Measurements from ENCODE around the gene TMTC2. TPM values are rescaled to one million over a fixed set of nuclear protein-coding genes. Genes with fewer than 3 reads are reported as not detected.

Gene TMTC2
- total RNA-seq, 4 donors from 2014 or later, result 11.5 to 44.1 (median 16.0) TPM

GRCh38 chr12:83040991-83041390 lies 354.3 kb downstream of the TMTC2 start:
- Histone ChIP-seq H3K4me1 (no peaks in the 10 kb centered on the region), H3K36me3 (no peaks in the 10 kb centered on the region), H3K27ac (no peak overlapping the region), H3K4me3 (no peak overlapping the region), H3K27me3 (no peaks in the 10 kb centered on the region), H3K9me3 (no peaks in the 10 kb centered on the region)
- intact Hi-C loops (cut with DNase I; ENCODE audit: low total_unique reads), result no loop called here
- no peak for DNase-seq
- TF ChIP-seq POLR2A (IDR thresholded peaks at IDR 0.05) (no peak), CTCF (IDR thresholded peaks at IDR 0.05) (no peak)

DNA sequence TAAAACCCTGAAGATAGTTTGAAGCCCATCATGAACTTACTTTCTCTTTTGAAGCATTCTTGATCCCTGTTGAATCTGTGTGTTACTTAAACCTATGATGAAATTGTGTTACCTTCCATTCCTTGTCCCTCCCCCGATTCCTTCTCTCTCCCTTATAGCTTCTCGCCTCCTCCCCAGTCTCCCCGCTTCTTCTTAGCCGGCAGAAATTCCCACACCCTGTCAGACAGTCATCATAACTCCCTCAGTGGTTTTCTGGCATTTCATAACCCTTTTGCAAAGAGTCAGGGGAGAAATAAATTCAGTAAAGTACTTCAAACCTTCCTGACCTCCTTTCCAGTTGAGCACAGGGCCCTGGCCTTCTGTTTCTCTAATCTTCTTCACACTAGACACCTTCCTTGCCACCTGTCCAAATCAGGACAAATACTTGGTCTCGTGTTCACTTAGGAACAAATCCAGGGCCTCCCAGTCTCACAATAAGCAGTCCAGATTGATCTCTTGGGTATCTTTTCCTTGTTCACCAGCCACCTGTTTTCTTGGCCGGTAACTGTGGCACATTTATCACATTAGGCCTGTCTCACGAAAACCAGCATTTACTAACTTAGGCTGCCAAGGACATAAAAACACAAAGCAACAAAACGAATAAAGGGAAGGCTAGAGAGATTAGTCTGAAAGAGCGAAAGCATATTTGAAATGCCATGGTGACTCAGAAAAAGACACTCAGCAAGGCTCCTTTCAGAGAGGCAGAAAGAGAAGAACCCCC lies 355.9 kb downstream of the TMTC2 start:
- TF ChIP-seq POLR2A (IDR thresholded peaks at IDR 0.05) (no peak), CTCF (IDR thresholded peaks at IDR 0.05) (no peak)
- intact Hi-C loops (cut with DNase I; ENCODE audit: low total_unique reads), result no loop called here
- Histone ChIP-seq H3K4me1 (no peaks in the 10 kb centered on the region), H3K4me3 (no peak overlapping the region), H3K9me3 (no peaks in the 10 kb centered on the region), H3K27me3 (no peaks in the 10 kb centered on the region), H3K36me3 (no peaks in the 10 kb centered on the region), H3K27ac (no peak overlapping the region)
- DNase-seq, result no peak

GRCh38 chr12:83044736-83045135 lies 358.0 kb downstream of the TMTC2 start:
- Histone ChIP-seq H3K27ac (no peak overlapping the region), H3K4me3 (no peak overlapping the region), H3K27me3 (no peaks in the 10 kb centered on the region), H3K9me3 (no peaks in the 10 kb centered on the region), H3K36me3 (no peaks in the 10 kb centered on the region), H3K4me1 (no peaks in the 10 kb centered on the region)
- intact Hi-C loops (cut with DNase I; ENCODE audit: low total_unique reads), result no loop called here
- no peak for DNase-seq
- TF ChIP-seq POLR2A (IDR thresholded peaks at IDR 0.05), result no peak

DNA sequence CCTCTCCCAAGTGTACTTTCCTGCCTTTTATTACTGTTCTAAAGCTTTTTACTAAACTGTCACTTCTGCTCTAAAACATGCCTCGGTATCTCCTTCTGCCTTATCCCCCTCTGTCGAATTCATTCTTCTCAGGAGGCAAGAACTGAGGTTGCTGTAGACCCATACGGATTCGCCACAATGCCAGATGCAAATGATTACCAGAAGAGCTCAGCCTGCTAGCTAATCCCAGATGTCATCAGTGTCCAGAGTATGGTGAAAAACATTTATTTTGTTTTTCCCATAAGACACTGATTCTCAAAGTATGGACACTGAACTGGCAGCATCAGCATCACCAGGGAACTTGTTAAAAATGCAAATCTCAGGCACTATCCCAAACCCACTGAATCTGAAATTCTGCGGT lies 359.3 kb downstream of the TMTC2 start:
- no peak overlapping the region for H3K27ac ChIP-seq
- H3K36me3 ChIP-seq, result no peaks in the 10 kb centered on the region
- intact Hi-C loops (cut with DNase I; ENCODE audit: low total_unique reads), result no loop called here
- no peaks in the 10 kb centered on the region for H3K9me3 ChIP-seq
- H3K4me3 ChIP-seq, result no peak overlapping the region
- H3K4me1 ChIP-seq, result no peaks in the 10 kb centered on the region
- DNase-seq, result no peak
- no peaks in the 10 kb centered on the region for H3K27me3 ChIP-seq
- no peak for TF ChIP-seq POLR2A (IDR thresholded peaks at IDR 0.05)

DNA sequence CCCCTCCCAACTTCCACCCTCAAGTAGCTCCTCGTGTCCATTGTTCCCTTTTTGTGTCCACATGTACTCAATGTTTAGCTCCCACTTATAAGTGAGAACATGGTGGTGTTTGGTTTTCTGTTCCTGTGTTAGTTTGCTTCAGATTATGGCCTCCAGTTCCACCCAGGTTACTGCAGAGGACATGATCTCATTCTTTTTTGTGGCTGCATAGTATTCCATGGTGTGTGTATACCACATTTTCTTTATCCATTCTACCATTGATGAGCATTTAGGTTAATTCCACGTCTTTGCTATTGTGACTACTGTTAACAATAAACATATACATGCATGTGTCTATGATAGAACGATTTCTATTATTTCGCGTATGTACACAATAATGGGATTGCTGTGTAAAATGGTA lies 362.6 kb downstream of the TMTC2 start:
- TF ChIP-seq POLR2A (IDR thresholded peaks at IDR 0.05) (no peak), CTCF (IDR thresholded peaks at IDR 0.05) (no peak)
- Histone ChIP-seq H3K36me3 (no peaks in the 10 kb centered on the region), H3K4me1 (no peaks in the 10 kb centered on the region), H3K9me3 (no peaks in the 10 kb centered on the region), H3K27ac (no peak overlapping the region), H3K27me3 (no peaks in the 10 kb centered on the region), H3K4me3 (no peak overlapping the region)
- DNase-seq, result no peak
- intact Hi-C loops (cut with DNase I; ENCODE audit: low total_unique reads), result no loop called here

DNA sequence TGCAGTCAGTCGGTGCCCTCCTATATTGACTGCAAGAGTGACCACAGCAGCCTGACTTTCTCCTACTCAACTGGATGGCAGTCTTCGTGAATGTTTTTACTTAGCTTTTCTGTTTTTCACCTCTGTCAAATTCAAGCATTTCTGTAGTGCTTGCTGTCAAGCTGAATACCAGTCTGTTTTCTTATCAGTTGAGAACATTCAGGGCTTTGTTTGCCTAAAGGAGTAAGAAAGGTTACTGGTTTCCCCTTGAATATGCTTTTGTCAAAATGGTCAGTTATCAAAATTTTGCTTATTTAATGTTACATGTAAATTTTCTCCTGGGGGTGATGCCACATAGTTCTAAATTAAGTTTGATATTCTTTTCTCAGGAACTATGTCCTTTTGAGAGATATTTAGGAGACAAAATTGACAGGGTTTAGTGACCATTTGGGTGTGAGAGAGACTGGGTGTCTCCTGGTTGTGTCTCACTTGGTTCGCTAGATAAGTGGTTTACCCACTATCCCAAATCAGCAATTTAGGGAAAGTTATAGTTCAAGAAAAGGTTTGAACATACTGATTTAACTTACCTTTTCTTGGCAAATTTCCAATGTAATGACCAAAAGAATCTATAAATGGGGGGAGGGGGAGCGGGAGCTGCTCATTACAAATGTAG lies 366.3 kb downstream of the TMTC2 start:
- TF ChIP-seq POLR2A (IDR thresholded peaks at IDR 0.05) (no peak), CTCF (IDR thresholded peaks at IDR 0.05) (no peak)
- H3K27me3 ChIP-seq, result no peaks in the 10 kb centered on the region
- no peaks in the 10 kb centered on the region for H3K4me1 ChIP-seq
- no peak for DNase-seq
- no peaks in the 10 kb centered on the region for H3K36me3 ChIP-seq
- intact Hi-C loops (cut with DNase I; ENCODE audit: low total_unique reads), result no loop called here
- no peak overlapping the region for H3K27ac ChIP-seq
- no peak overlapping the region for H3K4me3 ChIP-seq
- H3K9me3 ChIP-seq, result no peaks in the 10 kb centered on the region
